HG03457 (cell line): Measurements from ENCODE around the gene TENM3.

ENCODE experiments used
- ATAC-seq: cut with Tn5 transposase; IDR thresholded peaks from one replicate; pipeline ENCODE4 v1.9.1; 2021; ENCODE audit warnings: moderate number of reproducible peaks; ENCODE audit not compliant: unreplicated experiment

TENM3 gene

GRCh38 chr4:182251116-182251515 lies 7.9 kb downstream of the TENM3 start:
- ATAC-seq = no peak

GRCh38 chr4:182252220-182252619 lies 9.0 kb downstream of the TENM3 start:
- no peak for ATAC-seq

- no peak for ATAC-seq
Observed at GRCh38 chr4:182254026-182254780, 11.0 kb downstream of the TENM3 start.

DNA sequence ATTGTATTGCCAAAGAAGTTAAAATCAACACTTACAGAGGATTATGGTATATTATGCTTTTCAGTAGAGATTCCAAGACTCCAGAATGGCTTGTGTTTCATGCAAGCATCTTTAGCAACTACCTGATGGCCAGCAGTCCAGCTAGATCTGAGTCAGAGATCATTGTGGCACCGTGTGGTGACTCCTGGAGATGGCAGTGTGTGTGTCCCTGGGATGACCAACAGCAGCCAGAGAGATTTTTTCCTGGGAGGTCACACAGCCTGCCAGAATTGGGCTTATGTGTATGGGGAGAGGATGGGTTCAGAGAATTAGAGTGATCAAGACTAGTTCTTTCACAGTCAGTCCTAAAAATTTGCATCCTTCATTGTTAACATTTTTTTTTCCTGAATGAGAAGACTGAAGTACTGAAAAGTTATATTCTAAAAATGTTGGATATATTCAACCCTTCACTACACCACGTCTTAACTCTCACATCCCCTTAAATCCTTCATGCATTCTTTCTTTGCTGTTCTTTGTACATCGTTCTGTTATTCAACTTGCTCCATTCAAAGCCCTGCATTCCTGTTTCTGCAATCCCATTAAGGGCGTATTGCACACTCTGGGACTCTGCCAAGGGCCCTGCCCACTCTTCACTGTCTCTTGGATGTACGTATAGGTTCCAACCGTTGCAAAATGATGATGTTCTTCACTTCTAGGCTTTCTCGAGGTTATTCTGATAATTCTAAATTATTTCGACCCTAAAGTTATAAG lies 12.4 kb downstream of the TENM3 start:
- no peak for ATAC-seq

GRCh38 chr4:182257016-182257415 lies 13.8 kb downstream of the TENM3 start:
- ATAC-seq = no peak

DNA sequence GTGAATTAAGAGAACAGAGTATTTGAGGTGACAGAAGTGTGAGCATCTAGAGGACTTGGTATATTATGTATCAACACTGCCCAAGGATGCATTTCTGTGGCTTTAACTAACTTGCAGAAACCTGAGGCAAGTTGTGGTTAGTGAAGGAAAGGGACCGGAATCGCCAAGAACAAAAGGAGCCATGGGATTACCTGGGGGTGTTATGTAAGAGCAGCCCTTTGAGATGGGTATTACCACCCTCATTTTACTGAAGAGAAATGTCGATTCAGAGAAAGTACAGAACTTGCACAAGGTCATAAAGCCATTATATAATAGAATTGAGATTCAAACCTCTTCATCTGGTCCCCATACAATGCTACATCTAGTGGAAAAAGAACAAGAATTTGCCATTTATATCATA lies 14.3 kb downstream of the TENM3 start:
- no peak for ATAC-seq

DNA sequence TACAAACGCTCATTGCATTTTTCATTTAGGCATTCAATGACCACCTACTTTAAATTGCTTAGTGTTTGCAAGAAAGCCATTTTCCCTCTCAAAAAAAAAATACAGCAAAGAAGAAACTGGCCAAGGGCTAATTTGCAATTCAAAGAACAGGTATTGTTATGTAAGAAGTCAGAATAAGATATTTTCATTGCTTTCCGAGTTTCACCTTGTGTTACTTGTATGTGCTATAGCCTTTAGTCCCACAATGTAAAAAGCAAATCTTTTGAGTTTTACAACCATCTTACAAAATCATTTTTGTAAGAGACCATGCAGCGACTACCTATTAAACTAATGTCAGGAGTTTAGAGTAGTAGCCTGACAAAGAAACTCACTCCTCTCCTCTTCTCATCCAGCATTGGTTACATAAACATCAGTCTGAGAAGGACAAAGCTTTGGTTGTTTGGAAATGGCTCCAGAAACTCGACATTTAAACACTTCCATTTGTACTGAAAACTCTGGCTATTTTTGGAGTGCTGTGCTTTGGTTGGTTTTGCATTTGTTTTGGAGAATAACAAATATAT lies 15.3 kb downstream of the TENM3 start:
- ATAC-seq = no peak

DNA sequence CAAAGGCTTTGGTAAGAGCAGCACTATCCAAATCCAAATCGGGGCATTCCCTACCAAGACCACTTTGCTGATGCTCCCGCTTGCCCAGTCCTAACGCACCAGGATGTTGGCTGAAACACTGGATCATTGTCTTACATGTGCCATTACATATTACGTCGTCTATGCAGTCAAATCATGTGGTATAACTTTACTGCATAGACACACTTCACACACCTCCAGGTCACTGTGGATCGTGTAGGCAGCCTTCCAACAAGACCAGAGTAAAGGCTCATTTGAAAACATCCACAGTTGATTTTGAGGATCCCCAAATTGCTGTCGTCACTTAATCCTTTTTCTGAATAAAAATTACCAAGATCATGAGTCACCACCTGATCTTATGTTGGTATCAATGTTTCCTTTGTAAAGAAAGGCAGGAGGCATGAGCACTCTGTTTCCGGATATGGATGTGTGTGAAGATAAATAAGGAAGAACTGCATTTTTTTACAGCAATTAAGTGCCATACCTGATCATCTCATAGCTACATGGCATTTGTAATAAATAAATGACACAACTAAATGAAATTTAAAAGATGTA lies 18.5 kb downstream of the TENM3 start:
- ATAC-seq = no peak

DNA sequence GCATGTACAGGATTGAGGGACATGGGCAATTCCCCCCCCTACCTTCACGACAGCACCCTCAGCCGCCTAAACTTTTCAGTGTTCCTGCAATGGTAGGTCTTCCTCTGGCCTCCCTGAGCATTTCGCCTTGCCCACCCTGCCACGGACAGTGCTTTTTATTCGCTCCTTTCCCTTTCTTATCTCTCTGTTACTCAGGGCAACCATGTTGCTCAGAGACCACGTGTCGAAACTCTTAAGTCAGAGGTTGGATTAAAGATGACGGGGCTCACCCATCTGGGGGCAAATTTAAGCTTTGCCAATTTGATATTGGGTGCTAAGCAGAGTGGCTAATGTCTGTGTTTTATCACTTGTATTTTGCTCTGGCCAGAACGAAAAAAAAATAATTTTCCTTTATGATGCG lies 20.4 kb downstream of the TENM3 start:
- no peak for ATAC-seq

GRCh38 chr4:182264139-182264752 lies 21.0 kb downstream of the TENM3 start:
- ATAC-seq = no peak

DNA sequence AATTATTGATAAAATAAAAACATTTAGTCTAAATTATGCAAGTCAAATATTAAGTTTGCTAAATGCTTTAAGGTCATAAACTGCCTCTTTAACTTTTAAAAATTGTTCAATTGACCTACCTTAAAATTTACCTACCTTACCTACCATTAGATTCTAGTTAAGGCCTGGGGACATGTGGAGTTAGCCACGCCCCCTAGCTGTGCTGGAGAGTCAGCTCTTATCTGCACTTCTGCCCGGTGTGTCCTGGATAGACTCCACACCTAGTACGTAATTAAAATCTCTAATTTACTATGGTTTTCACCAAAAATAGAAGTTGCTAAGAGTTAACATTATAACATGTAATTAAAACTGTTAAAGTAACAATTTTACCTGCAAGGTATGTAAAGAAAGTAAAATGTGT lies 22.7 kb downstream of the TENM3 start:
- ATAC-seq = no peak

GRCh38 chr4:182267048-182267447 lies 23.8 kb downstream of the TENM3 start:
- ATAC-seq = no peak

GRCh38 chr4:182268966-182269365 lies 25.8 kb downstream of the TENM3 start:
- ATAC-seq = no peak

GRCh38 chr4:182271731-182272130 lies 28.5 kb downstream of the TENM3 start:
- ATAC-seq = no peak

DNA sequence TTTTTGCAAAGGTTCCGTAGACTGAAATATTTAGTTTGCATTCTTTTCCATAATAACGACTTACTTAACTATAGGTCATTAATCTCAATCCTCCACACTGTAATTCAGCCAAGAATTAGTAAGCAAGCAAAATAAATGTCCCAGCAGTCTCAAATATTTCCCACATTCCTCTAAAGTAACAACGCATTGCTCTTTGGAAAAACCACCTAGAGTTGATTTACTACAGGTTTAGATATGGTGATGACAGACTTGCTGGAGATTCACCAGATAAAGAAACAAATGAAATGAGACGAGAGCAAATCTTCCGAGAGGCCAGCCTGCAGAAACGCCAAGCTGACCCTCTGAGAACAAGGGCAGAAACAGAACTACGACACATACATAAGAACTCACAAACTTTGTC lies 28.9 kb downstream of the TENM3 start:
- no peak for ATAC-seq

DNA sequence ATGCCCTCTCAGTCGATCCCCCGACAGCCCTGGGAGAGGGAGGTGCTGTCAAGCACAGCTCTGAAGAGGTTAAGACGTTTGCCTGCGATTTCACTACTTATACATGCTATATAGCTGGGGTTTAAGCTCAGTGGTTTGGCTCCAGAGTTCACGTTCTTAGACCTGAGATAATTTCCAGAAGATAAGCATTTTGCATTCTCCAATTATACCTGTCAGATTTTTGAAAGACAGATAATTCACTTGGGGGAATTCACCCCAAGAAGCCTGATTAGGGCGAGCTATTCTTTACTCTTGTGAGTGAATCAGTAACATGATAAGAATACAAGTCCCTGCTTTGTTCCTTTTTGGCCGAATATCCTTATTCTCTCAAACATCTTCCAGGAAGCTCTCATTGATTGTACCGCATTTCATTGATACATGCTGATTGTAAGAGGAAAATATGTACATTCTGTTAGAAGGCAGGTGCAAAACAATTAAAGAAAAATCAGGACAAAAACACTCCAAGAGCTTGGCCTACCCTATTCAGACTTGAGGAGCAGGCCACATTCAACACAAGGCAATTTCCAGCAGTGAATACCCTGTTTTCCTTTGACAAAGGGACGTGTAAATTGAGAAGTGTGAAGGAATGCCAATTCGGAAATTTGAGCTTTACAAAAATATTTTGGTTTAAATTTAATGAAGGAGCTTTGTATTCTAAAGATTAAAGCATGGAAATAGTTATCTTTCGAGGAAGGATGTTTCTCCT lies 30.2 kb downstream of the TENM3 start:
- no peak for ATAC-seq

- ATAC-seq = no peak
Observed at GRCh38 chr4:182276210-182277109, 33.3 kb downstream of the TENM3 start.

DNA sequence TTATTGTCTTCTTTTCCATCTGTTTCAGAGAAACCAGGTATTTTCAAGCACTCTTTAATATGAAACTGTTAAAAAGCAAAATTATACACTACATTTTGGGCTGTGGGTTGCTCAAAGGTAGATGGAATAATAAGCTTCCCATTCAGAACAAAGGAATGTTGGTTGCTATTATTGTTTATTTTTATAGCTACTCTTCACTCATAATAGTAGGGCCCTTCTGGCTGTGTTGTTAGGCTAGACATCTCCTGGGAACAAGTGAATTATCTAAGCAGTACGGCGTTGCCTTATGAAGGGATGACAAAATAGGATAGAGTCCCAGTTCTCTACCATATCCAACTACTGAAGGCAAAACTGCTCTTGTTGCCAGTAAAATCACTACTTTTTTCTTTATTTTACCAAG lies 34.2 kb downstream of the TENM3 start:
- ATAC-seq = no peak

GRCh38 chr4:182278729-182279128 lies 35.5 kb downstream of the TENM3 start:
- ATAC-seq = no peak
